Caco-2 (cell line): ENCODE data around the gene MARCKS. TPM values are rescaled to one million over a fixed set of nuclear protein-coding genes. Genes with fewer than 3 reads are reported as not detected.

Experiments used
- BruUV-seq: library from RNA; stranded (reverse); fragments of 400-500 nt; replicated peaks from 2 replicates; lab custom pipeline; 2021; lab: Mats Ljungman, UMichigan
- CTCF ChIA-PET: fragments of 300-600 bp; sonication (Branson Sonifier 250); formaldehyde crosslinking; loops from one replicate; lab custom pipeline; 2022; ENCODE audit warnings: antibody characterized with exemption; lab: Charles Lee
- POLR2A ChIA-PET: fragments of 300-600 bp; sonication (Branson Sonifier 250); formaldehyde crosslinking; loops from one replicate; lab custom pipeline; 2022; ENCODE audit warnings: antibody characterized with exemption; lab: Charles Lee
- DNase-seq, 2 experiments: peaks; one replicate each; pipeline versions ENCODE4 v3.0.0 to v3.0.0-alpha.2; 2020 to 2022
- H3K27me3 ChIP-seq: replicated peaks from 2 replicates; pipeline ENCODE4 v1.6.0; 2011; ENCODE audit warnings: low read length; ENCODE audit not compliant: control insufficient read depth, insufficient read depth
- H3K36me3 ChIP-seq: 2 replicates; pipeline ENCODE4 v1.5.1; 2011; ENCODE audit warnings: low read length; ENCODE audit not compliant: control insufficient read depth, insufficient read depth
- H3K4me1 ChIP-seq: fragments of 250-450 bp; sonication (Bioruptor Pico); 2 replicates; pipeline ENCODE4 v1.5.1; 2020; ENCODE audit warnings: mild to moderate bottlenecking
- H3K4me3 ChIP-seq: 2 replicates; pipeline ENCODE4 v1.5.1; 2011; ENCODE audit warnings: low read depth, mild to moderate bottlenecking, control low read depth, low read length
- H3K9me3 ChIP-seq: fragments of 250-450 bp; sonication (Bioruptor Pico); 2 replicates; pipeline ENCODE4 v1.5.1; 2020; ENCODE audit warnings: mild to moderate bottlenecking, moderate library complexity
- H3K27ac Mint-ChIP-seq: one replicate; pipeline ENCODE4 v1.8.0; 2022; ENCODE audit warnings: mixed read lengths; ENCODE audit not compliant: unreplicated experiment
- H3K27me3 Mint-ChIP-seq: one replicate; pipeline ENCODE4 v1.8.0; 2022; ENCODE audit warnings: mixed read lengths; ENCODE audit not compliant: insufficient read depth, unreplicated experiment
- H3K36me3 Mint-ChIP-seq: one replicate; pipeline ENCODE4 v1.8.0; 2022; ENCODE audit warnings: mild to moderate bottlenecking, mixed read lengths; ENCODE audit not compliant: insufficient read depth, unreplicated experiment
- H3K4me1 Mint-ChIP-seq: one replicate; pipeline ENCODE4 v1.8.0; 2022; ENCODE audit warnings: low read depth, mixed read lengths; ENCODE audit not compliant: unreplicated experiment
- H3K4me3 Mint-ChIP-seq: one replicate; pipeline ENCODE4 v1.8.0; 2022; ENCODE audit warnings: mild to moderate bottlenecking, moderate library complexity, mixed read lengths; ENCODE audit not compliant: unreplicated experiment
- H3K9me3 Mint-ChIP-seq: one replicate; pipeline ENCODE4 v1.8.0; 2022; ENCODE audit warnings: mixed read lengths; ENCODE audit not compliant: unreplicated experiment
- CTCF ChIP-seq, 2 experiments: fragments of 200-600 bp in 1 of 2; IDR thresholded peaks; 1 replicate in 1 of 2; 2 replicates in 1 of 2; pipeline versions ENCODE4 v1.5.1 to v1.8.0; 2011 to 2022; ENCODE audit warnings: antibody characterized with exemption in 1 of 2, control low read depth in 1 of 2, inconsistent platforms in 1 of 2, low read depth in 1 of 2, low read length in 1 of 2, mild to moderate bottlenecking in 1 of 2, moderate library complexity in 1 of 2; ENCODE audit not compliant: insufficient read depth in 1 of 2, severe bottlenecking in 1 of 2, unreplicated experiment in 1 of 2
- intact Hi-C: fragments of 100-400 bp; cut with micrococcal nuclease; formaldehyde crosslinking; loops from one replicate; pipeline ENCODE4 v1.10.0; 2022; ENCODE audit not compliant: unreplicated experiment
- total RNA-seq: library from RNA; stranded (reverse); gene quantifications from 2 replicates; pipeline ENCODE4 v1.2.3, GENCODE V29; 2022

The MARCKS gene
- total RNA-seq, 1 experiment from 2014 or later = 153 TPM

GRCh38 chr6:113876695-113877094 is 19.6 kb downstream of the MARCKS start:
- no peak overlapping the region for H3K27ac Mint-ChIP-seq
- ChIA-PET CTCF (no interaction called here), POLR2A (no interaction called here)
- no peak for DNase-seq
- Histone ChIP-seq H3K27me3 (no peaks in the 10 kb centered on the region), H3K4me1 (peaks cover 29% of the 10 kb centered on the region), H3K9me3 (no peaks in the 10 kb centered on the region; the same call in 1 of the 2 replicates), H3K4me3 (no peak overlapping the region), H3K36me3 (no peaks in the 10 kb centered on the region)
- no peak overlapping the region for H3K4me3 Mint-ChIP-seq
- no TSS peak for BruUV-seq
- no peaks in the 10 kb centered on the region for H3K9me3 Mint-ChIP-seq
- peaks cover 8% of the 10 kb centered on the region for H3K4me1 Mint-ChIP-seq
- no peaks in the 10 kb centered on the region for H3K27me3 Mint-ChIP-seq
- intact Hi-C loops = no loop called here
- no peak for TF ChIP-seq CTCF (IDR thresholded peaks at IDR 0.05; ENCODE audit: insufficient read depth in 1 of 2, low read depth in 1 of 2, low read length in 1 of 2, severe bottlenecking in 1 of 2, unreplicated experiment in 1 of 2)
- H3K36me3 Mint-ChIP-seq = no peaks in the 10 kb centered on the region

DNA sequence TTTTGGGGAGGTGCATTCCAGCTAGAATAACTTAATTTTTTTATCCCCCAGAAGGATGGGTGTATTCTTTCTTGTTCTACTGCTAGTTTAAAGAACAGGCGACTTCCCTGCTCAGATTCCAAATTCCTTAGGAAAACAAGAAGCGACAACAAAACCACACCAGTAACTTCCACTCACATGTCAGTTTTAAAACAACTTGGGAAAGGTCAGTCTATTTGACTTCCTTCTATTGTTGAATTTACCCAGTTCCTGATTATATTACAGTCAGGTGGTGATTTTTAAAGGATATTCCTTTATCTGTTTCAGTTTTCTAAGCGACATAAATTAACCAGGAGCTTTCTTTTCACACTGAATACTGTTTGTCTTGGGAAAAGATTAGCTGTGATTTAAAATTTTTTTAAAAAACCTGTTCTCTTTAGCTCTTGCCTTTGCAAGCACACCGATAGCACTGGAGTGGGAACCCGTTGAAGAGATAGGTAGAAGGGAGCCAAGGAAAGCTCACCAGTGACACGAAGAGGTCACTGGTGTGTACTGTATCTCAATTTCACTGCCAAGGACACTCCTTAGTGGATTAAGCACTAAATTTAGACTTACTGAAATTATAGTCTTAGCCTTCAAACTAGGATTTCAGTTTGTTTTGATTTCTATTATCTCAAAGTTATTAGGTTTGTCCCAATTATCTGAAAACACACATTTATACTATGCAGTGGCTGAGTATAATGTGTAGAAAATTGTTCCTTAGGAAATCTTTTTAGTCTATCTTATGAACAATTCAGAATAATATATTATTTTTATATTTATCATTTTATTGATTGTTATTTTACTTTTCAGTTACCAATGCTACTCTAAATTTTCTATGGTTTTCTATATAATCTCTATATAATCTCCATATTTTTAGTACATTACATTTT is 22.3 kb downstream of the MARCKS start:
- no TSS peak for BruUV-seq
- Histone ChIP-seq H3K9me3 (no peaks in the 10 kb centered on the region; the same call in 1 of the 2 replicates), H3K36me3 (no peaks in the 10 kb centered on the region), H3K27me3 (no peaks in the 10 kb centered on the region), H3K4me1 (peaks cover 18% of the 10 kb centered on the region), H3K4me3 (no peak overlapping the region)
- CTCF ChIA-PET = interaction anchor here (0.6 to 2.4 kb wide), 11 partner anchors 20 to 1000 kb away, joined by 3 to 17 read pairs (median 4); no protein-coding TSS in a partner anchor
- Mint-ChIP-seq H3K4me3 (no peak overlapping the region), H3K4me1 (peaks cover 8% of the 10 kb centered on the region), H3K27me3 (no peaks in the 10 kb centered on the region), H3K36me3 (no peaks in the 10 kb centered on the region), H3K9me3 (no peaks in the 10 kb centered on the region), H3K27ac (no peak overlapping the region)
- DNase-seq = peak; percentile 60 to 68
- POLR2A ChIA-PET = interaction anchor here (1.1 kb wide), 1 partner anchor 21 kb away, joined by 5 read pairs; no protein-coding TSS in a partner anchor
- intact Hi-C loops = loop anchor here (1.0 kb wide), 6 partner anchors 285 to 1099 kb away; no protein-coding TSS in a partner anchor
- TF ChIP-seq CTCF (IDR thresholded peaks at IDR 0.05; ENCODE audit: insufficient read depth in 1 of 2, low read depth in 1 of 2, low read length in 1 of 2, severe bottlenecking in 1 of 2, unreplicated experiment in 1 of 2) = peak; percentile 78 to 81

DNA sequence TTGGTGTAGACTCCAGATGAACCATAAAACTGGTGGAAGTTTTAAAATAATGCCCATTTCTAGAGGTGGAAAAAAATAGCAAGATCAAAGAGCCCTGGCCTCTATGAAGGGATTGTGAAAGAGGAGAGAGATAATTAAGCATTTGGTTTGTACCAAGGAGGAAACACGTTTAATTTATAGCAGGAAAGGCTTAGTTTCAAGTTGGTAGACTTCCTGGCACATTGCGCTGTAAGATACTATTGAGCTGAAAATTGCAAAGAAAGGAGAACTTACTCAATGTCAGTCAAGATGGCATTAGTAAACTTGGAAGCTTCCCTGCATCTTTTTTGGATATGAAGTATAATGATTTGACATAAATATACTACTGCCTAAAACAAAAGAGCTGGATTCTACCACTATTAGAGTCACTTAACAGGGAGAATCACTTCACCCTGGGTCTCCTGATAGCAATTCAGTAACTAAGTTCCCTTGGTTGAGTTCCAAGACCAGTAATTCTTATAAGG is 24.4 kb downstream of the MARCKS start:
- H3K9me3 Mint-ChIP-seq = no peaks in the 10 kb centered on the region
- ChIA-PET POLR2A (no interaction called here), CTCF (interaction anchor here (0.8 kb wide), 1 partner anchor 22 kb away, joined by 3 read pairs; no protein-coding TSS in a partner anchor)
- intact Hi-C loops = no loop called here
- no peaks in the 10 kb centered on the region for H3K36me3 Mint-ChIP-seq
- no peaks in the 10 kb centered on the region for H3K27me3 Mint-ChIP-seq
- no TSS peak for BruUV-seq
- Histone ChIP-seq H3K36me3 (no peaks in the 10 kb centered on the region), H3K27me3 (no peaks in the 10 kb centered on the region), H3K9me3 (no peaks in the 10 kb centered on the region), H3K4me1 (peaks cover 5% of the 10 kb centered on the region; the same call in 1 of the 2 replicates), H3K4me3 (no peak overlapping the region)
- H3K4me3 Mint-ChIP-seq = no peak overlapping the region
- no peak overlapping the region for H3K27ac Mint-ChIP-seq
- no peak for TF ChIP-seq CTCF (IDR thresholded peaks at IDR 0.05; ENCODE audit: insufficient read depth in 1 of 2, low read depth in 1 of 2, low read length in 1 of 2, severe bottlenecking in 1 of 2, unreplicated experiment in 1 of 2)
- DNase-seq = no peak
- peaks cover 8% of the 10 kb centered on the region for H3K4me1 Mint-ChIP-seq
